H1 (cell line): Measurements from ENCODE around the gene CYP17A1. TPM values are rescaled to one million over a fixed set of nuclear protein-coding genes. Genes with fewer than 3 reads are reported as not detected.

Experiments used
- BACH1 ChIP-seq: IDR thresholded peaks from 2 replicates; pipeline ENCODE4 v1.6.1; 2012; ENCODE audit warnings: low read length, improper control_type of control experiment
- PHF8 ChIP-seq: fragments of 200-600 bp; sonication (generic); conservative IDR thresholded peaks from 2 replicates; pipeline ENCODE4 v1.7.1; 2012; ENCODE audit warnings: low read depth, mild to moderate bottlenecking, inconsistent platforms, low read length, moderate library complexity
- POU5F1 ChIP-seq: IDR thresholded peaks from 2 replicates; pipeline ENCODE4 v1.6.1; 2011; ENCODE audit warnings: low read depth, mild to moderate bottlenecking, low read length, moderate library complexity
- RAD21 ChIP-seq, 2 experiments: IDR thresholded peaks in 1 of 2; conservative IDR thresholded peaks in 1 of 2; 2 replicates each; pipeline ENCODE4 v1.6.1; 2011; ENCODE audit warnings: low read depth in 2 of 2, low read length in 2 of 2, improper control_type of control experiment in 1 of 2, inconsistent platforms in 1 of 2, mild to moderate bottlenecking in 1 of 2, moderate library complexity in 1 of 2
- polyA plus RNA-seq, 7 experiments: library from polyadenylated mRNA; depleted of rRNA in 3 of 7; stranded (reverse) in 5 of 7; unstranded in 2 of 7; fragments of >200 nt in 5 of 7; fragments of 200-250 nt in 2 of 7; gene quantifications; 1 replicate in 5 of 7; 2 replicates in 1 of 7; 4 replicates in 1 of 7; pipeline versions ENCODE4 v1.2.1 to v1.2.3, GENCODE V29; 2011 to 2013; ENCODE audit warnings: missing spikeins in 2 of 7, mixed read lengths in 2 of 7
- total RNA-seq: library from RNA; stranded (reverse); fragmentation: NEBNext Ultra II Directional; extraction: Animal tissue kit (Norgen Biotek cat#: 25700); gene quantifications from 2 replicates; pipeline ENCODE4 v1.2.1, GENCODE V29; 2021
- TF ChIP-seq, protein P1 (sequence below): fragments of 300-600 bp; sonication (generic); IDR thresholded peaks from 2 replicates; pipeline ENCODE4 v1.7.1; 2012; ENCODE audit warnings: low read length, moderate library complexity, mild to moderate bottlenecking, inconsistent platforms; ENCODE audit not compliant: insufficient replicate concordance
- TF ChIP-seq, protein P2 (sequence below): IDR thresholded peaks from 2 replicates; pipeline ENCODE4 v1.6.1; 2011; ENCODE audit warnings: low read length, improper control_type of control experiment
- TF ChIP-seq, protein P3 (sequence below): IDR thresholded peaks from 2 replicates; pipeline ENCODE4 v1.6.1; 2012; ENCODE audit warnings: inconsistent platforms

CYP17A1 gene
- total and polyA plus RNA-seq, 2 of the 8 experiments (the other 6 are each of a cell fraction or from before 2014, with no cell fraction given): not detected

DNA sequence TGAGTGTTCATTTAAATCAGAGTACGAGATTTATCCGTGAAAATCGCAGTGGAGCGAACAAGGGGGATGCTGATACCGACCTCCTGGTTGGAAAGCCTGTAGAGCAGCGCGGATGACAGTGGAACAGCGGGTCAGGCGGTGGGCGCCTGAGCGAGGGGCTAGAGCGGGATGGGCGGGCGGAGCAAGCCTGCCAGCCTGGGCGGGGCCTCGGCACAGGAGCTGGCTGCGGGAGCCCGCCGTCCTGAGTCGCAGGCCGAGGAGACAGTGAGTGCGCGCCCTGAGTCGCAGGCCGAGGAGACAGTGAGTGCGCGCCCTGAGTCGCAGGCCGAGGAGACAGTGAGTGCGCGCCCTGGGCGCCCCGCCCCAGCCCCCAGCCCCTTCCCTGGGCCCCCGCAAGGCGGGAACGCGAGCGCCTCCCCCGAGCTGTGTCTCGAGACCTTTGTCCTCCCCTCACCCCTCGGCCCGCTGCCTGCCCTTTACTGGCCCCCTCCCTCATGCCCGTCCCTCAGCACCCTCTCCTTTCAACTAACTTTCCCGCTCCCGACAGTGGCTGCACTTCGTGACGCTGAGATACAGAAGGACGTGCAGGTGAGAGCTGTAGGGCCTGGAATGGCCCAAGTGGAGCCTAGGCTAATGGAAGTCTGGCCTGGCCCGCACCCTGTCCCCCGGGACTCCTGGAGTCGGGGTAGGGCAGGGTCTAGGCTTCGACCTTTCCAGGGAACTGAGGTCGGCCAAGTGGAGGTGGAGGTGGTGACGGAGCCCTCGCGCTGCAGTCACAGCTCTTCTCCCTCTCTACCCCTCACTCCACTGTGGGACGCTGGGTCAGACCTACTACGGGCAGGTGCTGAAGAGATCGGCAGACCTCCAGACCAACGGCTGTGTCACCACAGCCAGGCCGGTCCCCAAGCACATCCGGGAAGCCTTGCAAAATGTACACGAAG lies 32.3 kb upstream of the CYP17A1 start, which contains the start of gene AS3MT (continued):
- TF ChIP-seq, protein P1, sequence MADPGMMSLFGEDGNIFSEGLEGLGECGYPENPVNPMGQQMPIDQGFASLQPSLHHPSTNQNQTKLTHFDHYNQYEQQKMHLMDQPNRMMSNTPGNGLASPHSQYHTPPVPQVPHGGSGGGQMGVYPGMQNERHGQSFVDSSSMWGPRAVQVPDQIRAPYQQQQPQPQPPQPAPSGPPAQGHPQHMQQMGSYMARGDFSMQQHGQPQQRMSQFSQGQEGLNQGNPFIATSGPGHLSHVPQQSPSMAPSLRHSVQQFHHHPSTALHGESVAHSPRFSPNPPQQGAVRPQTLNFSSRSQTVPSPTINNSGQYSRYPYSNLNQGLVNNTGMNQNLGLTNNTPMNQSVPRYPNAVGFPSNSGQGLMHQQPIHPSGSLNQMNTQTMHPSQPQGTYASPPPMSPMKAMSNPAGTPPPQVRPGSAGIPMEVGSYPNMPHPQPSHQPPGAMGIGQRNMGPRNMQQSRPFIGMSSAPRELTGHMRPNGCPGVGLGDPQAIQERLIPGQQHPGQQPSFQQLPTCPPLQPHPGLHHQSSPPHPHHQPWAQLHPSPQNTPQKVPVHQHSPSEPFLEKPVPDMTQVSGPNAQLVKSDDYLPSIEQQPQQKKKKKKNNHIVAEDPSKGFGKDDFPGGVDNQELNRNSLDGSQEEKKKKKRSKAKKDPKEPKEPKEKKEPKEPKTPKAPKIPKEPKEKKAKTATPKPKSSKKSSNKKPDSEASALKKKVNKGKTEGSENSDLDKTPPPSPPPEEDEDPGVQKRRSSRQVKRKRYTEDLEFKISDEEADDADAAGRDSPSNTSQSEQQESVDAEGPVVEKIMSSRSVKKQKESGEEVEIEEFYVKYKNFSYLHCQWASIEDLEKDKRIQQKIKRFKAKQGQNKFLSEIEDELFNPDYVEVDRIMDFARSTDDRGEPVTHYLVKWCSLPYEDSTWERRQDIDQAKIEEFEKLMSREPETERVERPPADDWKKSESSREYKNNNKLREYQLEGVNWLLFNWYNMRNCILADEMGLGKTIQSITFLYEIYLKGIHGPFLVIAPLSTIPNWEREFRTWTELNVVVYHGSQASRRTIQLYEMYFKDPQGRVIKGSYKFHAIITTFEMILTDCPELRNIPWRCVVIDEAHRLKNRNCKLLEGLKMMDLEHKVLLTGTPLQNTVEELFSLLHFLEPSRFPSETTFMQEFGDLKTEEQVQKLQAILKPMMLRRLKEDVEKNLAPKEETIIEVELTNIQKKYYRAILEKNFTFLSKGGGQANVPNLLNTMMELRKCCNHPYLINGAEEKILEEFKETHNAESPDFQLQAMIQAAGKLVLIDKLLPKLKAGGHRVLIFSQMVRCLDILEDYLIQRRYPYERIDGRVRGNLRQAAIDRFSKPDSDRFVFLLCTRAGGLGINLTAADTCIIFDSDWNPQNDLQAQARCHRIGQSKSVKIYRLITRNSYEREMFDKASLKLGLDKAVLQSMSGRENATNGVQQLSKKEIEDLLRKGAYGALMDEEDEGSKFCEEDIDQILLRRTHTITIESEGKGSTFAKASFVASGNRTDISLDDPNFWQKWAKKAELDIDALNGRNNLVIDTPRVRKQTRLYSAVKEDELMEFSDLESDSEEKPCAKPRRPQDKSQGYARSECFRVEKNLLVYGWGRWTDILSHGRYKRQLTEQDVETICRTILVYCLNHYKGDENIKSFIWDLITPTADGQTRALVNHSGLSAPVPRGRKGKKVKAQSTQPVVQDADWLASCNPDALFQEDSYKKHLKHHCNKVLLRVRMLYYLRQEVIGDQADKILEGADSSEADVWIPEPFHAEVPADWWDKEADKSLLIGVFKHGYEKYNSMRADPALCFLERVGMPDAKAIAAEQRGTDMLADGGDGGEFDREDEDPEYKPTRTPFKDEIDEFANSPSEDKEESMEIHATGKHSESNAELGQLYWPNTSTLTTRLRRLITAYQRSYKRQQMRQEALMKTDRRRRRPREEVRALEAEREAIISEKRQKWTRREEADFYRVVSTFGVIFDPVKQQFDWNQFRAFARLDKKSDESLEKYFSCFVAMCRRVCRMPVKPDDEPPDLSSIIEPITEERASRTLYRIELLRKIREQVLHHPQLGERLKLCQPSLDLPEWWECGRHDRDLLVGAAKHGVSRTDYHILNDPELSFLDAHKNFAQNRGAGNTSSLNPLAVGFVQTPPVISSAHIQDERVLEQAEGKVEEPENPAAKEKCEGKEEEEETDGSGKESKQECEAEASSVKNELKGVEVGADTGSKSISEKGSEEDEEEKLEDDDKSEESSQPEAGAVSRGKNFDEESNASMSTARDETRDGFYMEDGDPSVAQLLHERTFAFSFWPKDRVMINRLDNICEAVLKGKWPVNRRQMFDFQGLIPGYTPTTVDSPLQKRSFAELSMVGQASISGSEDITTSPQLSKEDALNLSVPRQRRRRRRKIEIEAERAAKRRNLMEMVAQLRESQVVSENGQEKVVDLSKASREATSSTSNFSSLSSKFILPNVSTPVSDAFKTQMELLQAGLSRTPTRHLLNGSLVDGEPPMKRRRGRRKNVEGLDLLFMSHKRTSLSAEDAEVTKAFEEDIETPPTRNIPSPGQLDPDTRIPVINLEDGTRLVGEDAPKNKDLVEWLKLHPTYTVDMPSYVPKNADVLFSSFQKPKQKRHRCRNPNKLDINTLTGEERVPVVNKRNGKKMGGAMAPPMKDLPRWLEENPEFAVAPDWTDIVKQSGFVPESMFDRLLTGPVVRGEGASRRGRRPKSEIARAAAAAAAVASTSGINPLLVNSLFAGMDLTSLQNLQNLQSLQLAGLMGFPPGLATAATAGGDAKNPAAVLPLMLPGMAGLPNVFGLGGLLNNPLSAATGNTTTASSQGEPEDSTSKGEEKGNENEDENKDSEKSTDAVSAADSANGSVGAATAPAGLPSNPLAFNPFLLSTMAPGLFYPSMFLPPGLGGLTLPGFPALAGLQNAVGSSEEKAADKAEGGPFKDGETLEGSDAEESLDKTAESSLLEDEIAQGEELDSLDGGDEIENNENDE: no peak
- TF ChIP-seq POU5F1 (no peak), RAD21 (IDR thresholded peaks at IDR 0.05 in 1 of 2, conservative IDR thresholded peaks at IDR 0.05 in 1 of 2; ENCODE audit: low read depth in 2 of 2, low read length in 2 of 2) (no peak), BACH1 (no peak), PHF8 (peak; percentile 31; the same call in 1 of the 2 replicates)
- TF ChIP-seq, protein P2, sequence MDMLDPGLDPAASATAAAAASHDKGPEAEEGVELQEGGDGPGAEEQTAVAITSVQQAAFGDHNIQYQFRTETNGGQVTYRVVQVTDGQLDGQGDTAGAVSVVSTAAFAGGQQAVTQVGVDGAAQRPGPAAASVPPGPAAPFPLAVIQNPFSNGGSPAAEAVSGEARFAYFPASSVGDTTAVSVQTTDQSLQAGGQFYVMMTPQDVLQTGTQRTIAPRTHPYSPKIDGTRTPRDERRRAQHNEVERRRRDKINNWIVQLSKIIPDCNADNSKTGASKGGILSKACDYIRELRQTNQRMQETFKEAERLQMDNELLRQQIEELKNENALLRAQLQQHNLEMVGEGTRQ: no peak
- TF ChIP-seq, protein P3, sequence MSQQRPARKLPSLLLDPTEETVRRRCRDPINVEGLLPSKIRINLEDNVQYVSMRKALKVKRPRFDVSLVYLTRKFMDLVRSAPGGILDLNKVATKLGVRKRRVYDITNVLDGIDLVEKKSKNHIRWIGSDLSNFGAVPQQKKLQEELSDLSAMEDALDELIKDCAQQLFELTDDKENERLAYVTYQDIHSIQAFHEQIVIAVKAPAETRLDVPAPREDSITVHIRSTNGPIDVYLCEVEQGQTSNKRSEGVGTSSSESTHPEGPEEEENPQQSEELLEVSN: peak; percentile 91
